Glomerular visceral epithelial cell (primary cell): Measurements from ENCODE around the gene CTDSP1.

ENCODE experiments used
- DNase-seq: peaks from one replicate; pipeline ENCODE4 v3.0.0-alpha.2; 2016; ENCODE audit errors: extremely low spot score

Gene CTDSP1

DNA sequence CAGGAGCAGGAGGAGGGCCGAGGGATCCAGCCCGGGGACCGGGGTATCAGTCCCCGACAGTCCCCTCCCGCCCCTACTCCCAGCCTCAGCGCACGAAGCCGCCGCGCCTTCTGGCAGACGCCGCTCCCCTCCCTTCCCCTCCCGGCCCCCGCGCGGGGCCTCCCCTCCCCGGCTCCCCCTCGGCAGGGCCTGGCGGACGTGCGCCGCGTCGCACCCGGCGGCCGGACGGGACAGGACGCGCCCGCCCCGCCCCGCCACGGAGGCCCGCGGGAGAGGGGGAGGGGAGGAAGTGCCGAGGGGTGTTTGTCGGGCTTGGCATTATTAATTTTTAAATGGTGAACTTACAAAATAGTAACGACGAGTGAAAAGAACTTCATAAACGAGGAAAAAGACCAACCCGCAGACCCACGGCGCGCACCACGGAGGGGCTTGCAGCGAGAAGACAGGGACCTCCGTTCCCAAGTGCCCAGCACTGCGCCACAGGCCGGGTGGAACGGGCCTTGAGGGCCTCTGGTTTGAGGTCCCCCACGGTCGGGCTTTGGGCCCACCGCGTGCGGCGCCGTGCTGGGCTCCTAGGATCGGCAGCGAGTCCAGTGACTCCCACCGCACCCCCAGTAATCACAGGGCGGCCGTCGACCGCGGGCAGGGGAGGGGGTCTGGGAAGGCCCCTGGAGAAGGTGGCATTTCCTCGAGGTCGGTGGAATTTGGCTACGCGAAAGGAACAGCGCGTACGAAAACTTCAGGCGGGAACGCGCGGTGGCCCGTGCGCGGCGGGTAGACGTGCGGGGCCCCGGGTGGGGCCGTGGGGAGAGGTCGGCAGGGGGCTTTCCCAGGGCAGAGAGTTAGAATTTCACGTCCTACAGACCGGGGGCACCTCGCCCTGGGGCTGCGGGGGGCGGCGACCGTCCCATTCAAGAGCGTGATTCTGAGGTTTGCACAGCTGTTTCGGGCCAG lies 954 bp upstream of the CTDSP1 start:
- DNase-seq: peak; percentile 13

DNA sequence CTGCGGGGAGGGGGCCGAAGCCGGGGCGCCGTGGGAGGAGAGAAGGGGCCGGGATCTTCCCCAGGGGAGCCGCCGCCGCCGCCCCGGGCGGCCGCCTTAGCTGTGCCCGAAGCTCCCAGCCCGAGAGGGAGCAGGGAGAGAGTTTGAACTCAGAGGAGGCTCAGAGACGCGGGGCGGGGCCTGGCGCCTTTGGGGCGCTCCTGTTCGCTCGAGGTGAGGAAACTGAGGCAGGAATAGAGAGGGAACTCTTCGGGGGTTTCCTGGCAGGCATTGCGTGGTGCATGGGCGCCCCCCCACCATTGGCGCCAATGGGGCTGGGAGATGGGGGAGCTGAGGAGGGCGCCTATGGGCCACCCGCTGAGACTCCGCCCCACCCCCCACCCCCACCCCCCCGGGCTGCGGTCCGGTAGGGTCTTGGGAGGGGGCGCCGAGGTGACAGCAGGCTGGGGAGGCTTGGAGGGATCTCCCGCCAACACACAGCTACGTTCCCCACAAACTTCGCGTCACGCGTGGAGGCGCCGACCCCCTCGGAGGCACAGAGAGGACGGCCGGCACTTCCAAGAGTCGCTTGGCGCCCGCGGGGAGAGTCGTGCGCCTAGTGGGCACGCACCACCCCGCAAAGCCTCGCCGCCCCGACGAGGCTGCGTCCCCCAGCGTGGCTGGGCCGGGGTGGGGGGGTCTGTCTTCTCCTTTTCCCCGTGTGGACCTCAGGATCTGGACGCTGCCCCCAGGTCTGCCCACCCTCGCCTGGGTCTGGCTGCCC lies 680 bp downstream of the CTDSP1 start:
- DNase-seq: peak; percentile 29

DNA sequence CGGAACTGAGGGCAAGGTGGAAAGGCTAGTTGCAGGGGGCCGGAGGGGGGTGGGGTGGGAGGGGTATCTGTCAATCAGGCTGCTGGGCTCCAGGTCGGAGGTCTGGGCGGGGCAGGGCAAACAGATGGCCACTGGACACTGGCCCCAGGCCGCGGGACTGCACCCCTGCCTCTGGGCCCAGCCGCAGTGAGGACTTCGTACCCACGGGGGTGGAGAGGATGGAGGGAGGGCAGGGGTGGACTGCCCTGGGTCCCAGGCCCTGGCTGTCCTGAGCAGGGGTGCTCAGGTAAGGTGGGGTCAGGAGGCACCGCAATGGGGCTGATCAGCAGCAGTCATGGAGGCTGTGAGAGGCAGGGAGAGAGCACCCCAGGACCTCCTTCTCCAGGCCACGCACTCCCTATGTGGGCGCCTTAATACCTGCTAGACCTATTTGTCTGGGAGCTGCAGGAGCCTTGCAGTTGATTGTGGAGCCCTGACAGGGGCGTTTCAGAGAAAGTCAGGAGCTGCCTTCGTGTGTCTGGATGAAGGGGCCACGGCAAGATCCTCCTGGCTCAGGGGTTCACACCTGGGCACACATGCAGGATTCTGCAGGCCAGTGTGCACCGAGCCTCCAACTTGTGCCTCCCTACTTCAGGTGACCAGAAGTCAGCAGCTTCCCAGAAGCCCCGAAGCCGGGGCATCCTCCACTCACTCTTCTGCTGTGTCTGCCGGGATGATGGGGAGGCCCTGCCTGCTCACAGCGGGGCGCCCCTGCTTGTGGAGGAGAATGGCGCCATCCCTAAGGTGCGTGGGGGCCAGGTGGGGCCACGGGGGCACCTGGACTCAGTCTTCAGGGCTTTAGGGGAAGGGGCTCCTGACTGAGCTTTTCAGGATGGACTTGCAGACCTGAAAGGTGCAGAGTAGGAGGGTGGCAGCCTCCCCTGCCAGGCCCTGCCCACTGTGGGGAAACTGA lies 1.5 kb downstream of the CTDSP1 start:
- peak; percentile 17 for DNase-seq

- DNase-seq: no peak
Observed at GRCh38 chr2:218401890-218402289, 2.2 kb downstream of the CTDSP1 start.

GRCh38 chr2:218402491-218402901 lies 2.8 kb downstream of the CTDSP1 start:
- DNase-seq: no peak

DNA sequence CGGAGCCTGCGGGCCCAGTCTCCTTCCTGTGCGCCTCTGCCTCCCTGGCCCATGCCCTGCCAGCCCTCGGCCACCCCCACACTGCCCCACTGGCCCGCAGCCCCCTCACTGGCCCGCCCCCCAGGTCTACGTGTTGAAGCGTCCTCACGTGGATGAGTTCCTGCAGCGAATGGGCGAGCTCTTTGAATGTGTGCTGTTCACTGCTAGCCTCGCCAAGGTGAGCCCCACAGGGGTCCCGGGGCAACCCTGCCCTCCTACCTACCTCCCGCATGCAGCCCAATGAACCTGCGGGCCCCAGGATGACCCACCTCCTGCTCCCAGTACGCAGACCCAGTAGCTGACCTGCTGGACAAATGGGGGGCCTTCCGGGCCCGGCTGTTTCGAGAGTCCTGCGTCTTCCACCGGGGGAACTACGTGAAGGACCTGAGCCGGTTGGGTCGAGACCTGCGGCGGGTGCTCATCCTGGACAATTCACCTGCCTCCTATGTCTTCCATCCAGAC lies 3.3 kb downstream of the CTDSP1 start:
- no peak for DNase-seq

DNA sequence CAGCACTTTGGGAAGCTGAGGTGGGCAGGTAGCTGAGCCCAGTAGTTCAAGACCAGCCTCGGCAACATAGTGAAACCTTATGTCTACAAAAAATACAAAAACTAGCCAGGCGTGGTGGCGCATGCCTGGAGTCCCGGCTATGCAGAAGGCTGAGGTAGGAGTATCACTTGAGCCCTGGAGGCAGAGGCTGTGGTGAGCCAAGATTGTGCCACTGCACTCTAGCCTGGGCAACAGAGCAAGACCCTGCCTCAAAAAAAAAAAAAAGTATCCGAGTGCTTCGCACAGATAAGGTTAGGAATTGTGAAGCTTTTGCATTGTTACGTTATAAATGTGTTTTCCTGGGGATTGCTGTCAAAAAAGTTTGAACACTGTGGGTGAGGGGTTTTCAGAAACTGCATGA lies 4.1 kb downstream of the CTDSP1 start:
- DNase-seq: no peak

DNA sequence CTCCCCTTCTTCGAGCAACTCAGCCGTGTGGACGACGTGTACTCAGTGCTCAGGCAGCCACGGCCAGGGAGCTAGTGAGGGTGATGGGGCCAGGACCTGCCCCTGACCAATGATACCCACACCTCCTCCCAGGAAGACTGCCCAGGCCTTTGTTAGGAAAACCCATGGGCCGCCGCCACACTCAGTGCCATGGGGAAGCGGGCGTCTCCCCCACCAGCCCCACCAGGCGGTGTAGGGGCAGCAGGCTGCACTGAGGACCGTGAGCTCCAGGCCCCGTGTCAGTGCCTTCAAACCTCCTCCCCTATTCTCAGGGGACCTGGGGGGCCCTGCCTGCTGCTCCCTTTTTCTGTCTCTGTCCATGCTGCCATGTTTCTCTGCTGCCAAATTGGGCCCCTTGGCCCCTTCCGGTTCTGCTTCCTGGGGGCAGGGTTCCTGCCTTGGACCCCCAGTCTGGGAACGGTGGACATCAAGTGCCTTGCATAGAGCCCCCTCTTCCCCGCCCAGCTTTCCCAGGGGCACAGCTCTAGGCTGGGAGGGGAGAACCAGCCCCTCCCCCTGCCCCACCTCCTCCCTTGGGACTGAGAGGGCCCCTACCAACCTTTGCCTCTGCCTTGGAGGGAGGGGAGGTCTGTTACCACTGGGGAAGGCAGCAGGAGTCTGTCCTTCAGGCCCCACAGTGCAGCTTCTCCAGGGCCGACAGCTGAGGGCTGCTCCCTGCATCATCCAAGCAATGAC lies 4.8 kb downstream of the CTDSP1 start:
- no peak for DNase-seq

- DNase-seq: no peak
Observed at GRCh38 chr2:218405086-218405745, 5.5 kb downstream of the CTDSP1 start.

- no peak for DNase-seq
Observed at GRCh38 chr2:218405746-218406208, 6.1 kb downstream of the CTDSP1 start.

DNA sequence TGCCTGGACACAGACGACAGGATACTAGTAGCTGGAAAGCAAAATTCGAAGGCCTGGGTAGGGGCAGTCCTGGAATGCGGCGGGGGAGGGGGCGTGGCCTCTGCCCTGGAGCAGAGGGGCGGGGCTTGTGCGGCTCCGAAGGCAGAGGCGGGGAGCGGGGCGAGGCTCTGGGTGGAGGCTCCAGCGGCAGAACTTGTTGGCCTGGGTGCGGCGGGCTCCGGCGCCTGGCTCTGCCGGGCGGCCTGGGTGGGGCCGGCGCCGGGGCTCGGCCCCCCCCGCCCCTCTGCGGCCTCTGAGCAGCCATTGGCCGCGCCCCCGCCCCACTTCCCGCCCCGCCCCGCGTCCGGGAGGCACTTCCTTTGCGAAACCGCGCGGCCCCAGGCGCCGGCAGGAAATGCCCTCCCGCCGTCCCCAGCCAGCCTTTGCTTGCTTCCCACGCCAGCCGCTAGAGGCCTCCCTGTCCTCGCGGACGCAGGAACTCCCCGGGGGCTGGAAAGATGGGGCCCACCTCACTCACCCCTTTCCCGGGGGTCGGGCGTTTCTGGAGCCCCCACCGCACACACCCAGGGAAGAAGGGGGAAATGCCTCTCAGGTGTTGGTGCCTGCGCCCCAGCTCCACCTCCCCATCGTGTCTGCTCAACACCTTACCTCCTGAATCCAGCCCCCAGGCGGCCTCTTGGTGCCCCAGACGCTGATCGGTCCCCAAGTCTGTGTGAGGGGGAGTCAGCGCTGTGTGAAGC lies 6.7 kb downstream of the CTDSP1 start:
- peak; percentile 99 for DNase-seq

DNA sequence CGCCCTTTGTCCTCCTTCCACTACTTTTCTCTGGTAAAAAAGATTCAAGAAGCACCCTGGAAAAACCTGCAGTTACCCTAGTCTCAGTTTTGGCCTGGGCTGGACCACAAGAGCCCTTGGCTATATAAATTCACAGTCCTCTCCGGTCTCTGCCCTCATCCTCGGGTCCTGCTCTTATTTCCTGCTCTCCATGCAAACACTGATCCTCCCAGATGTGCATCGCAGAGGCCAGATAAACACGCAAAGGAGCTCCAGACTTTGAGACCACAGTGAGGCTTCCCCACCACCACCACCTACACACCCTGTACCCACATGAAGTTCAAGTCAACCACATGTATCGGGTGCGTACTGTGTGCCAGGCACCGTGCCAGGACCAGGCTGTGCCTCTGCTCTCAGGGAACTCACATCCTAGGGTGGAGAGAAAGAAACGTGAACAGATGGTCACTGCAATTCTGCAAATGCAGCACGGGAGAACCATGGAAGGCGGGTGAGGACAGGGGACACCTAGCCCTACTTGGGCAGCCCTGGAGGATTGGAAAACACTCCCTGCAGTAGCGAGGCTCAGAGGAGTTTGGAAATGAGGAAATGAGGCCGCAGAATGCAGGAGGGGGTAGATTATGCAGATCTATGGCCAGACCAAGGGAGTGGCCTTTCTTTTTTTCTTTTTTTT lies 7.4 kb downstream of the CTDSP1 start:
- peak; percentile 51 for DNase-seq

DNA sequence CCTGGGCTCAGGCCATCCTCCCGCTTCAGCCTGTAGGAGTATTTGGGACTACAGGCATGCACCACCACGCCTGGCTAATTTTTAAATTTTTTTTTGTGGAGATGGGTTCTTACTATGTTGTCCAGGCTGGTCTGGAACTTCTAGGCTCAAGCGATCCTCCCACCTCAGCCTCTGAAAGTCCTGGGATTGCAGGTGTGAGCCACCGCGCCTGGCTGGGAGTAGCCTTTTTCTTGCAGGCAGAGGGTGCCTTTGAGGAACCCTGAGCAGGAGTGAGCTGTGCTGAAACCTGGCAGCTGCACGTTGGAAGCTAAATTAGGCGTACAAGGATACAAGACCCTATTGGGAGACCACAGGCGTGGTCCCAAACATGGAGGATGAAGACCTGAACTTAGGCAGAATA lies 8.0 kb downstream of the CTDSP1 start:
- DNase-seq: no peak

DNA sequence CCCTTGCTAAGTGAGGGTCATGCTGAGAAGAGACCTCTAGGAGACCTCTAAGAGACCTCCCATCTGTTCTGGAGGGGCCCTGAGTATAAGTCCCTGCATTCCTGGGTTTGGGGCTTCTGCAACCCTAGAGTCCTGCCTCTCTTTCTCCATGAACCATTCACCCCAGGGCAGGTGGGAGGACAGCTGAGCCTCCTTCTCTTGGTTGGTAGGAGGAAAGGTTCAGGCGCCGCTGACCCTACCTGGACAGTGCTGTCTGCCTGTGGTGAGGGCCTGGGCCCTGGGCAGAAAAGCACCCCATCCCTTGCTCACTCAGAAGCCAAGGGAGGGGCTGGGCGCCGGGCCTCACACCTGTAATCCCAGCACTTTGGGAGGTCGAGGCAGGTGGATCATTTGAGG lies 18.7 kb downstream of the CTDSP1 start:
- DNase-seq: no peak

DNA sequence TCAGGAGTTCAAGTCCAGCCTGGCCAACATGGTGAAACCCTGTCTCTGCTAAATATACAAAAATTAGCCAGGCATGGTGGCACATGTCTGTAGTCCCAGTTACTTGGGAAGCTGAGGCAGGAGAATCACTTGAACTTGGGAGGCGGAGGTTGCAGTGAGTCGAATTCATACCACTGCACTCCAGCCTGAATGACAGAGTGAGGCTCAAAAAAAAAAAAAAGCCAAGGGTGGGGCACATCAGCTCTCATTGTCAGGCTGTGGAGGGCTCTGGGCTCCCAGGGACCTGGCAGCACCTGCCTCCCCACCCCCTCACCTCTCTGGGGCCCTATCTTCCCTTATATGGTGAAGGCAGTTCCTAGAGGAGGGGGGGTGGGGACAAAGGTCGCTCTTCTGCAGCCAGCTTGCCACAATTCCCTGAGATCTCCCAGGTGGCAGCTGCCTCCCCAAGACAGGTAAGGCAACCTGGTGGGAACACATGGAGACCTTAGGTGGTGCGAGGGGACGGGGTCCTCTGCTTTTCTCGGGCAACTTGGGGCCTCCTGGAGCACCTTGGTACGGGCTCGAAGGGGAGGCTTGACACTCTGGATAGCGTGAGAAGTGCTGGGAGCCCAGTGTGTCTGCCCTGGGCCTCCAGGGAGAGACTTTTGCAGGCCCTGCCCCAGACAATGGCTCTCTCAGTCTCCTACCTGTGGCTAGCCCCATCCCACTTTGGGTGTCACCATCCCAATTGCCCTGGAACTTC lies 19.2 kb downstream of the CTDSP1 start, which contains the start of gene VIL1:
Gene VIL1, plus strand, starts transcription at position 407 of the 742 bp plus-strand sequence. CDS start 4,656 bp downstream, outside the sequence.
- no peak for DNase-seq

DNA sequence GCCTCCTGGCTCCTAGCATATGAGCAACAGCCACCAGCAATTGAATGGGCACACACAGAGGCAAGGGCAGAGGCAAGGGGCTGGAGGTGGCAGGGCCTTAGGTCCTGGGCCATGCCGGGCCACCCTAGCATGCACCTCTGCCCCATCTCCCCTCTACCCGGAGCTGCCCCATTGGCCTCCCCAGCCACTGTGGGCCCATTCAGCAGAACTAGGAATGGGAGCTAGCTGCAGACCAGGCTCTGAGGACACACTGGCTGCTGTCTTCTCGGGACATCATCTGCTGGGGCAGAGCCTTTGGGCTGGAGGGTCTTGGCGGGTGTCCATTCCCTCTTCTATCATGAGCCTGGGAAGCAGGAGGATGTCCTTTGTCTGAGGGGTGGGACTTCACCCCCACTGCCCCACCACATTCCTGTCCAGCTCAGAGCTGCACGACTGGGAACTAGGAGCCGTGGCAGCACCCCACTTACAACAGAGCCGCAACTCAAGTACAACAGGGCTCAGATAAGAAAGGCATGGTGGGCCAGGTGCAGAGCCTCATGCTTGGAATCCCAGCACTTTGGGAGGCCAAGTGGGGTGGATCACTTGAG lies 20.1 kb downstream of the CTDSP1 start:
- DNase-seq: no peak

GRCh38 chr2:218421027-218421426 lies 21.4 kb downstream of the CTDSP1 start:
- no peak for DNase-seq
